ENCODE results near the gene ABLIM1.

GRCh38 chr10:114519306-114519669 lies 138.8 kb downstream of the ABLIM1 start:
- TF ChIP-seq POLR2A (IDR thresholded peaks at IDR 0.05) (no peak), CTCF (IDR thresholded peaks at IDR 0.05 in 4 of 5, conservative IDR thresholded peaks at IDR 0.05 in 1 of 5) (no peak)
